IPS-NIHi11 (cell line): ENCODE results near the gene SH3YL1.

Source experiments
- DNase-seq: peaks from one replicate; pipeline ENCODE4 v3.0.0; 2012; ENCODE audit warnings: mixed read lengths, low spot score

The SH3YL1 gene

GRCh38 chr2:257842-258241, 6.0 kb downstream of the SH3YL1 start:
- no peak for DNase-seq

- DNase-seq: no peak
These were observed 6.4 kb downstream of the SH3YL1 start for GRCh38 chr2:257429-257828.

GRCh38 chr2:256094-256493, 7.7 kb downstream of the SH3YL1 start:
- no peak for DNase-seq

- DNase-seq: no peak
These were observed 8.6 kb downstream of the SH3YL1 start for GRCh38 chr2:255195-255594.

GRCh38 chr2:254241-254640, 9.6 kb downstream of the SH3YL1 start:
- no peak for DNase-seq

GRCh38 chr2:253202-253638, 10.6 kb downstream of the SH3YL1 start:
- DNase-seq: no peak

GRCh38 chr2:252001-252602, 11.7 kb downstream of the SH3YL1 start:
- no peak for DNase-seq

- no peak for DNase-seq
These were observed 14.2 kb downstream of the SH3YL1 start for GRCh38 chr2:249538-250042.

- no peak for DNase-seq
These were observed 15.1 kb downstream of the SH3YL1 start for GRCh38 chr2:248724-249123.

- DNase-seq: peak; percentile 49
These were observed 17.2 kb downstream of the SH3YL1 start for GRCh38 chr2:246489-247144.

- no peak for DNase-seq
These were observed 19.3 kb downstream of the SH3YL1 start for GRCh38 chr2:244547-244946.

GRCh38 chr2:238869-239268, 25.0 kb downstream of the SH3YL1 start:
- DNase-seq: no peak

- DNase-seq: no peak
These were observed 25.4 kb downstream of the SH3YL1 start for GRCh38 chr2:238431-238830.

GRCh38 chr2:237878-238277, 26.0 kb downstream of the SH3YL1 start:
- DNase-seq: no peak

- DNase-seq: no peak
These were observed 26.8 kb downstream of the SH3YL1 start for GRCh38 chr2:236993-237539.

- no peak for DNase-seq
These were observed 29.4 kb downstream of the SH3YL1 start for GRCh38 chr2:234421-234820.

GRCh38 chr2:233030-233429, 30.8 kb downstream of the SH3YL1 start:
- DNase-seq: peak; percentile 69

- no peak for DNase-seq
These were observed 32.2 kb downstream of the SH3YL1 start for GRCh38 chr2:231521-232185.

- DNase-seq: no peak
These were observed 35.1 kb downstream of the SH3YL1 start for GRCh38 chr2:228518-229278.

- no peak for DNase-seq
These were observed 35.7 kb downstream of the SH3YL1 start for GRCh38 chr2:228115-228514.

GRCh38 chr2:223971-224760, 39.7 kb downstream of the SH3YL1 start:
- DNase-seq: no peak
